Hindlimb muscle (tissue), 1 donor: ENCODE measurements around the gene IMMT. TPM values are rescaled to one million over a fixed set of nuclear protein-coding genes. Genes with fewer than 3 reads are reported as not detected.
A peak's percentile ranks its signal among the peaks of the same experiment; 100 is the strongest.

Source experiments
- DNase-seq: peaks from one replicate; pipeline ENCODE4 v3.0.0-alpha.2; 2013
- polyA plus RNA-seq: library from polyadenylated mRNA; unstranded; fragments of 120-200 nt; gene quantifications from one replicate; pipeline ENCODE4 v1.2.1, GENCODE V29; 2013; ENCODE audit not compliant: insufficient read length

The IMMT gene
- polyA plus RNA-seq, 1 donor = 71.7 TPM

DNA sequence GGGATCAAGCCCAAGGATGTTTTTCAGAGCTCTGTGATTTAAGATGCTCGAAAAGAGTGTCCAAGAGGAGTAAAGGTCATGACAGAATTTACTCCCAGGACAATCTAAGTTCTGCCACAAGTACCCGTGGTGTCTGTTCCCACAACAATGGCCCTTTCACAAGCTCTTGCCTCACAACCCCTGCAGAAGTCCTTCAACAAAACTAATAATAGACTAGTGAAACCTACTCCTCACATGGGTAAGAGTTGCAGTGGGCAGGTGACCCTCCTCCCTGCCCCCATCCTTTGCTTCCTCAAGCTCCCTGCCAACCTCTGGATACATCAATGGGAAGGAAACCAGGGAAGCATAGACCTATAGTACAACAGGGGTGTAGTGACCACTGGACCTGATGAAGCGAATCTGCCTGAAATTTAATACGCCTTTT lies 54.3 kb downstream of the IMMT start:
- DNase-seq = no peak

DNA sequence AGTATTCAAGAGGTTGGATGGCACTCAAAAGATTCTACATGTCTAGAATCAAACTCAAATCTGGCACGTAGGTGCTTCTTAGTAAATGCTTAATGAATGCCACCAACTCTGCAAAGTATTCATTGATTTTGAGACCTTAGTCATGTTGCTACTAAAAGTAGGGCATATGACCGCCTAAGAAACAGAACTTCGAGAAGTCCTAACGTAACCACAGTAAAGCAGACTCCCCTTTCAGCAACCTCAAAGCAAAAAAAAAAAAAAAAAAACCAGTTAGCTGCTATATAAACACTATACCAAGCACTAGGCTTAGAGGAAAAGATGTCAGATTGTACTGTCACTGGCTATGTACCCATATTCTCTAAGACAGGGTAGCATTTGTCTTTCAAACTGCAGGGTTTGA lies 55.3 kb downstream of the IMMT start:
- DNase-seq = no peak

DNA sequence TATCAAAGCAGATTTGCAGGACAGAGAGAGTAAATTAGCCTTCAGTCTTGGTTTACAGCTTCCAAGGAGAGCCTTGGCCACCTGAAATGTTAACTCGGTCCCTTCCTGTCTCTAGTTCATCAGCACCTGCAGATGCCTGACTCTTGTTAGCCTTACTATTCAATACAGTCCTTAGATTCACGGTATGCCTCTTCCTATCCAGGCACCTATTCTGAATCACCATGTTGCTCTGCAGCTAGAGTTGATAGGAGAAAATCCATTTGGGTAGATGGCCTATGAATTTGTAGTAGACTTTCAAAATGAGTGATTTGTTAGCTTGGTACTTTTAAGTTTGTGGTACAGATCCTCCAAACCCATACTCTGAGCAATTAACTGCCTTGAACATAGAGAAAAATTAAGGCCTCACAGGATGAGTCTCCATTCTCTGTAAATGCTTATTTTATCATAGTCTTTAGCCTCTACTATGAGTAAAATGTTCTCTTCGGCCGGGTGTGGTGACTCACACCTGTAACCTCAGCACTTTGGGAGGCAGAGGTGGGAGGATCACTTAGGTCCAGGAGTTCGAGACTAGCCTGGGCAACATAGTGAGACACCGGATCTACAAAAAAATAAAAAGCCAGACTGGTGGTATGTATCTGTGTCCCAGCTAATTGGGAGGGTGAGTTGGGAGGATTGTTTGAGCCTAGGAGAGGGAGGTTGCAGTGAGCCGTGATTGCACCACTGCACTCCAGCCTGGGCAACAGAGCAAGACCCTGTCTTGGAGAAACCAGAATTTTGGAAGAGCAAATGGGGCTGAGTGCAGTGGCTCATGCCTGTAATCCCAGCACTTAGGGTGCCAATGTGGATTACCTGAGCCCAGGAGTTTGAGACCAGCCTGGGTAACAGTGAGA lies 56.3 kb downstream of the IMMT start:
- DNase-seq = no peak

DNA sequence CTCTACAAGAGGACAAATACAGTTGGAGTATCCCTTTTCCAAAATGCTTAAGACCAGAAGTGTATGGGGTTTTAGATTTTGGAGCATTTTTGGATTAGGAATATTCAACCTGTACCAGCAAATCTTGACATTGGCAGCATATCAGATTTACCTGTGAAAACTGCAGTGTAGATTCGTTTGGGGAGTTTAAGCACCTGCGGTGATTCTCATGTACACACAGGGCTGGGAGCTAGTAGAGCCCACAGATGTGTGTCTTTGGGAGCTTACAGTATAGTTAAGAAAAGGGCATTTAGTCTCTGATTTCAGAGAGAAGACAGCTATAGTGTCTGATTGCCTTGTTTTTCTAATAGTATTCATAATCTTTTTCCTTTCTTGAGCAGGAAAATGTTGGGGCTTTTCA lies 59.1 kb downstream of the IMMT start:
- DNase-seq = no peak

DNA sequence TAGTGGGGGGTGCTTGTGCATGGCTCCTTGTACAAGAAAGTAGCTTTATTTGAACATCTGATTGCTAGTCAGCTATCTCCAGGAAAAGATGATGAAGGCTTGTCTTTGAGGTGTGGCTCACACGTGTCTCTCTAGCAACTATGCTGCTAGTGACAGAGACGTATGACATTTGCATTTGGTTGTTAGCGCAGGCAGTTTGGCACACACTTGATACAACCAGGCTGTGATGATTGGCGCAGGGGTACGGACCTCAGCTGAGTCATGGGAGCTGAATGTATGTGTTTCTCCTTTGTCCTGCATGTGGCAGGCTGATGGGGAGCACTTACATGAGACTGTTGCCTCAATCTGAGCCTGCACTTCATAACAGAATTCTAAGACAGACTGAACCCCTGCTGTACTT lies 59.6 kb downstream of the IMMT start:
- no peak for DNase-seq

DNA sequence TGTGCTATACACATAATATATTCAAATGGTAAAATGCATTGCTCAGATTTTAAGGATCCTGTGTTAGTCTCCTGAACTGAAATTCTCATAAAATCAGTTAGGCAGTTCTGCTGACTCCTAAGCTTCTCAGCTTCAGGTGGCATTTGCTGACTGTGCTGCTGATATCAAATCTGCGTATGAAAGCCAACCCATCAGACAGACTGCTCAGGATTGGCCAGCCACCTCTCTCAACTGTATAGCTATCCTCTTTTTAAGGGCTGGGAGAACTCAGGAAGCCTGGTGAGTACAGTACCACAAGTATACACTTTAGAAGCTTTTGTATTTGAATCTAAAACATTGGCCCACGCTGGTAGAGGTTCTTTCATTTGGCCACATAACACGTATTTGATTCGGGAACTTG lies 60.6 kb downstream of the IMMT start:
- no peak for DNase-seq

DNA sequence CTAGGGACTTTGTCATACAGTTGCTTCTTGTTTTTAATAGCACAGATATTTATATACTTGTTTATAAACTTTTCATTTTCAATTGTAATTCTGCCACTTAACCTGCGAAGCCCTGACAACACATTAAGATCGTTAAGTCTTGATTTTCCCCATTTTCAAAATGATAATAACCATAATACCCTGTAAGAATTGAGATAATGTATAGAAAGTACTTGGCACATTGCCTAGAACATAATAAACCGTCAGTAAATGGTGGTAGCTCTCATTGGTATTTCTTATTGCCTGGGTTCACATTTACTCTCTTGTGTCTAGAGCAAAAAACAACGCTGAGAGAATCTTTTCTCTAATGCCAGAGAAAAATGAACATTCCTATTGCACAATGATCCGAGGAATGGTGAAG lies 70.6 kb downstream of the IMMT start:
- DNase-seq = no peak

DNA sequence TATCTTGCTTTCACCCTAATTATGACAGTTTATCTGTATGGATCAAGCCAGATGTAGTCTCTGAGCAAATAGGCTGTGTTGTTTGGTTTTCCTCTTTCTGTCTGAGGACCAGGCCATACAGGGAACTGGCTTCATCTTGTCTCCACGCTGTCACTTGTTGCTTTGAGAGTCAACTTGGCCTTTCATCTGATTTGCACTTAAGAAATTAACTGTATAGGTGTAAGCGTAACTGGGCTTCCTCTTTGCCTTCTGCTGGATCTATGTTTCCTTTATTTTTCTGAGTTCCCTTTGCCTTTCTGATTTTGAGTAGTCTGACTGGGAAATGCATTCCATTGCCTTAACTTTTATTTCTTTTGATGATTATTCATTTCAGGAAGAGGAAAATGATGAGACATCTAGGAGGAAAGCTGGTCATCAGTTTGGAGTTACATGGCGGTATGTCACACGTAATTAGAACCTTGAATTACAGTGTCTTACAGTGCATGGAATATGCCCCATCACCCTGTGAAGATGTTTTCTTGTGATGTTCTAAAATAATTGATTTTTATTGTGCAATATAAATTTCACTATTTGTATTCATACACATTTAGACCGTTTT lies 71.8 kb downstream of the IMMT start:
- no peak for DNase-seq

DNA sequence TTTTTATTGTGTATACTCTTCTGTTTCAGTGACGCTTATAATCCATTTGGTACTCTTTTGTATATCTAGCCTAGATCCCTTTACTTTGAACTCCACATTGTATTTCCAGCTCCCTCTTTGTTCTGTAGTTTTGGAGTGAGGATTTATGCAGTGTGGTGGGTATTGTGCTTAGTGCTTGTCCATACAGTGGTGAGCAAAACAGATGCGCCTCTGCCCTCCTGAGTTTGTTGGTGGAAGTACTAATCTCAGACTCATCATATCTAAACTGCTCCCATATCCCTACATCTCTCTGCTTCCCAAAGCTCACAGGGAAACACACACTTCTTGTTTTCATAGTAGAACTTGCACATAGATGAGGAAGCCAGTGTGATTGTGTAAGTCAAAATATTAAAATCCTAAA lies 77.1 kb downstream of the IMMT start:
- DNase-seq = no peak

DNA sequence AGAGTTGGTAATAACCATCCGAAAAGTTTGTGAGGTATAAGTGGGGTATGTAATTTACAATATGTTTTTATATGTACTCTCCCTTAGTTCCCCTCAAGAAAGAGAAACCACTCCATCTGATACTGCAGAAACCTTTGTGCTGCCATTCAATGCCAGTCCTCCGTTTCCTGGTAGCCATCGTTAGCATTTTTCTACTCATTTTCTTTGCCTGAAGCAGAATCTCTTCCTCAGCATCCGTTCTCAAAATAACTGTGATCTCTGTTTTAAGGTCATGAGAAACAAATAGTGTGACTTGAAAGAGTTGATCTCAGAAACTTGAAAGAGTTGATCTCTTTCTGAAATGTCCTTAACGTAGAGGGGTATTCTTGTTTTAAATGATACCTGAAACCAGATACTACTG lies 88.2 kb downstream of the IMMT start:
- no peak for DNase-seq

DNA sequence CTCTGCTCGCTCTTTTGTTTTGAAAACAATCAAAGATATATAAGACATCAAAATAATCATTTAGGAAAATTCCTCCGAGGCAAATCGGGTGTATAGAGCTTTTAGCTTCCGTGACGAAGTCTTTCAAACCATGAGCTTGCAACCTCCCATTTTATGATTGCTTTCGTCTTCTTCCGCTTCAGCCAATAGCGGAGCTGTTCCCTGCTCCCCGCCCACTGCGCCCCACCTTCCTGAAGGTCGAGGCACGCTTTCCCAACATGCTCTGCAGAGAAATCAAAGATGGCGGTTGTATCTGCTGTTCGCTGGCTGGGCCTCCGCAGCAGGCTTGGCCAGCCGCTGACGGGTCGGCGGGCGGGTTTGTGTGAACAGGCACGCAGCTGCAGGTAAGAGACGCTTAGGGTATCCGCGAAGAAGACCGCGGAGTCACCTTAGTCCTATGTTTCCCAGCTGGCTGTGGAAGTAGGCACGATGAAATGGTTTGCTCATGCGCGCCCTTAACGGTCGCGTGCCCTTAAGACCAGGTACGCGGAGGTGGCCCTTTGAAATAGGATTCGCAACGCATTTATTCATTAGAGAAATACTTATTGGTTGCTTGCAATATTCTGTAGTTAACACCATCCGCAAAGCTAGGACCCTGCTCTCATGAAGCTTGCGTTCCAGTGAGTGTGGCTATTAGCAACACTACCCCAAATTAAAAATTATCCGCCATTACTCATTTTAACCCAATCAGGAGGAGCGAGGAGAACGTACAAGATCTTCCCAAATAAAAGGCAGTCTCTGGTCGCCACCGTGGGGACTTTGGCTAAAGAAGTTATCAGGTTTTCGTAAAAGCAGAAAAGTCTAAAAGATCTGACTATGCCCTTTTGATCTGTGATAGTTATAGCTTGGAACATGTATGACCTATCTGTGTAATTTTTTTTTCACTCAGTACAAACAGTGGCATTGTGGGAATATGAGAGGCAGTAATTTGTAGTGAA lies 89.0 kb downstream of the IMMT start, which contains the start of gene PTCD3:
Gene PTCD3, plus strand, starts transcription at position 267 of the 977 bp plus-strand sequence. Its CDS starts 13 bp downstream, at position 280.
- peak; percentile 94 for DNase-seq

DNA sequence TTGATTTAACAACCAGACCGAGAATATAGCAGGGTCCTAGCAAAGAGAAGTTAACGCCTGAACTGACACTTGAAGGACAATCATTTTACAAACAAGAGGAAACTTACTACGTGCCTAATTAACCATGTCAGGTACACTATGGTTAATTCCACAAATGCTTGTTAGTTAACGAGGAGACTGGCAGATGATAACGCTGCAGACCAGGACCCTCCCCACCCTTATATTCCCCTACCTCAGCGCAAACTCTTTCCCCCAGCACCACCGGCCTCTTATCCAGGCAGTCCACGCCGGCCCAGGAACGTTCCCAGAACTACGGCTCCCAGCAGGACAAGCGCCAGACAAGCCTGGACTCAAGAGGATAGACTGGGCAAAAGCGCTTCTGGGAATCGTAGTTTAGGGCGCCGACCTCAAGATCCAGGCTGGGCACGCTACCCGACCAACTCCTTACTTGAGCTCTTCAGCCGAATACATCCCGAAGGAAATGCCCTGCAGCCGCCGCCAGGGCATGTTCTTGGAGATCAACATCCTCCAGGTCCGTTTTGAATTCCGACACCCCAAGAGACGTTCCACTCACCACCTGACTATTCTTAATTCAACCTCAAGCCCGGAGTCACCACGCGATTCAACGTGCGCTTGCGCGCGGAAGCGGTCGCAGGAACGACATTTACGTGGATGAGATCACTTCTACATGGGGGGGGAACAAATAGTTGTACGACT lies 89.9 kb downstream of the IMMT start, which contains the start of gene POLR1A:
Gene POLR1A, minus strand, starts transcription at position 635 of the 717 bp plus-strand sequence. Its CDS starts 110 bp downstream, at position 525.
- DNase-seq = peak; percentile 94

DNA sequence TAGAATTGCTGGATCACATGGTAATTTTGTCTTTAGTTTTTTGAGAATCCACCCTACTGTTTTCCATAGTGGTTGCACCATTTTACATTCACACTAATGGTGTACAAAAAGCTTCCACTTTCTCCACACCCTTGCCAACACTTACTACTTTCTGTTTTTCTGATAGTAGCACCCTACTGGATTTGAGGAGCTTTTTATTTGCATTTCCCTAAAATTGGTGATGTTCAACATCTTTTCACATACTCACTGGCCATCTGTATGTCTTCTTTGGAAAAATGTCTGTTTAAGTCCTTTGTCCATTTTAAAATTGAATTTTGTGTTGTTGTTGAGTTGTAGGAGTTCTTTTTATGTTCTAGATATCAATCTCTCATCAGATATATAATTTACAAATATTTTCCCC lies 93.1 kb downstream of the IMMT start:
- no peak for DNase-seq

DNA sequence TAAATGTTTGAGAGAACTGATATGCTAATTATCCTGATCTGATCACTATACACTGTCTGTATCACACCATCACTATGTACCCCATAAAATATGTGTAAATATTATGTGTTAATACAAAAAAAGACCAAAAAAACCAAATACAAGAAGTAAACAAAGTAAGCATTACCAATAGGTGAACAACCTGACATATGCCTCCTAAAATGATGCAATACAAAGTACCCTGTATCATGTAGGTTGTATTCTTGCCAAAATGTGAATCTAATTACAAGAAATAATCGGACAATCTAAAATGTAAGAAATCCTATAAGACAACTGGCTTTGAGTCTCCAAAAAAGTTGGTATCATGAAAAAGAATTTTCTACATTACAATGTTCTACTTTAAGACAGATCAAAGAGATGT lies 97.3 kb downstream of the IMMT start:
- no peak for DNase-seq

DNA sequence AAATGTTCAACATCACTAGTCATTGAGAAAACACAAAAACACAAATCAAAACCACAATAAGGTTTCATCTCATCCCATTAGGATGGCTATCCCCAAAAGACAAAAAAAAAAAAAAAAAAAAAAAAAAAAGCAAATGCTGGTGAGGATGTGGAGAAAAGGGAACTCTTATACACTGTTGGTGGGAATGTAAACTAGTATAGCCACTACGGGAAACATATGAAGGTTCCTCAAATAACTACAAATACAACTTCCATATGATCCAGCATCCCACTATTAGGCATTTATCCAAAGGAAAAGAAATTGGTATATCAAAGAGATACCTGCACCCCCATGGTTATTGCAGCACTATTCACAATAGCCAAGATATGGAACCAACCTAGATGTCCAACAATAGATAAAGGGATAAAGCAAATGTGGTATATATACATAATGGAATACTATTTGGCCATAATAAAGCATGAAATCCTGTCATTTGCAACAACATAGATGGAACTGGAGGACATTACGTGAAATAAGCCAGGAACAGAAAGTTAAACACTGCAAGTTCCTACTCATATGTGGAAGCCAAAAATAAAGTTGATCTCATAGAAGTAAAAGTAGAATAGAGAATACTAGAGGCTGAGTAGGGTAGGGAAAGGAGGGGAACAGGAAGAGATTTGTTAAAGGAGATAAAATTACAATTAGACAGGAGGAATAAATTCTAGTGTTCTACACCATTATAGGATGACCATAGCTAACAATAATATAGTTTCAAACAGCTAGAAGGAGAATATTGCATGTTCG lies 98.0 kb downstream of the IMMT start:
- DNase-seq = no peak

DNA sequence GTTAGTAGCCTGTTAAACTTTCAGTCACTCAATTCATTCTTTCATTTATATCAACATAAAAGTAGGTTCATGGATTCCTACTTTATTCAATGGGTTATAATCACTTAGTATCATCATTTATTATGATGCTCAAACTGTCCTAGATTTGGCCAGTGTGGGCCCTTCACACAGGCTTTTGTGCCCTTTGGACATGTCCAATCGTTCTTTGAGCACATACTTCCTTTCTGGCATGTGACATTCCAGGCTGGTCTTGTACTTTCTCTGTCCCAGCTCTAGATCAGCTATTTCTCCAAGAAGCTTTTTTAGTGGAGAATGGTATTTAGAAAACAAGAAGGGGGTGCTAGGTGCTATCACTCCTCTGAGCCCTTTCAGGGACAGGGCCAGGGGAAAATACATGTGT lies 101.0 kb downstream of the IMMT start:
- no peak for DNase-seq

Other genes starting within 250 kb of the IMMT start
- 19.3 TPM for gene POLR1A, start 89.6 kb downstream of the IMMT start, polyA plus RNA-seq
- 71.6 TPM for gene PTCD3, start 89.2 kb downstream of the IMMT start, polyA plus RNA-seq
- gene MRPL35, start 4.0 kb upstream of the IMMT start, polyA plus RNA-seq = 29.2 TPM
- gene REEP1, start 142.2 kb upstream of the IMMT start, polyA plus RNA-seq = 88.7 TPM
- 62.1 TPM for gene KDM3A, start 245.9 kb upstream of the IMMT start, polyA plus RNA-seq